Thyroid gland (tissue), 4 donors: ENCODE data around the gene AUH.

Source experiments
- POLR2A ChIP-seq, 2 donors: fragments of 450-650 bp; IDR thresholded peaks; one replicate each; pipeline ENCODE4 v1.6.1; 2017; ENCODE audit warnings: antibody characterized with exemption in 2 of 2, mild to moderate bottlenecking in 2 of 2, moderate library complexity in 1 of 2
- TF ChIP-seq, protein P1 (sequence below), 6 experiments: fragments of 200-600 bp in 3 of 6; fragments of 450-650 bp in 3 of 6; sonication (generic) in 3 of 6; IDR thresholded peaks; one replicate each; pipeline ENCODE4 v1.5.1; 2016 to 2019; ENCODE audit warnings: antibody characterized with exemption in 6 of 6, mild to moderate bottlenecking in 2 of 6, inconsistent platforms in 1 of 6, moderate library complexity in 1 of 6

DNA sequence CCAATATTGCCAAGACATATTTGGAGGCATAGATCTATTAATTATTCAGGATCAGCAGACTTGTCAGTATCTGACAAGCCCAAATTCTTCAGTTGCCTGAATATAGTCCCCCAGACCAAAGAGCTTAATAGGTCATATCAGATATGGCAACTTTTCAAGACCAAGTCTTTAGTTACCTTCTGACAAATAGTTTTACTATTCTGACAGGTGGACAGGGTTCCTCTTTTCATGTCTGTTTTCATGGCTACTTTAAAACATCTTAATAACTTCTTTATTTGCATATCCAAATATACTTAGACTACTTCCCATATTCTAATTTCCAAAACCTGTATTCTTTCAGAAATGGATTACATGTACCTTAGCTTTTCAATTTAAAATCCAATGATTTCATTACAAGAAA, 65.4 kb downstream of the AUH start:
- TF ChIP-seq, protein P1, sequence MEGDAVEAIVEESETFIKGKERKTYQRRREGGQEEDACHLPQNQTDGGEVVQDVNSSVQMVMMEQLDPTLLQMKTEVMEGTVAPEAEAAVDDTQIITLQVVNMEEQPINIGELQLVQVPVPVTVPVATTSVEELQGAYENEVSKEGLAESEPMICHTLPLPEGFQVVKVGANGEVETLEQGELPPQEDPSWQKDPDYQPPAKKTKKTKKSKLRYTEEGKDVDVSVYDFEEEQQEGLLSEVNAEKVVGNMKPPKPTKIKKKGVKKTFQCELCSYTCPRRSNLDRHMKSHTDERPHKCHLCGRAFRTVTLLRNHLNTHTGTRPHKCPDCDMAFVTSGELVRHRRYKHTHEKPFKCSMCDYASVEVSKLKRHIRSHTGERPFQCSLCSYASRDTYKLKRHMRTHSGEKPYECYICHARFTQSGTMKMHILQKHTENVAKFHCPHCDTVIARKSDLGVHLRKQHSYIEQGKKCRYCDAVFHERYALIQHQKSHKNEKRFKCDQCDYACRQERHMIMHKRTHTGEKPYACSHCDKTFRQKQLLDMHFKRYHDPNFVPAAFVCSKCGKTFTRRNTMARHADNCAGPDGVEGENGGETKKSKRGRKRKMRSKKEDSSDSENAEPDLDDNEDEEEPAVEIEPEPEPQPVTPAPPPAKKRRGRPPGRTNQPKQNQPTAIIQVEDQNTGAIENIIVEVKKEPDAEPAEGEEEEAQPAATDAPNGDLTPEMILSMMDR (IDR thresholded peaks at IDR 0.05) = no peak
- TF ChIP-seq POLR2A (IDR thresholded peaks at IDR 0.05) = no peak
